IMR-90 (cell line): ENCODE results near the gene GAD2. TPM values are rescaled to one million over a fixed set of nuclear protein-coding genes. Genes with fewer than 3 reads are reported as not detected.

ENCODE experiments used
- ATAC-seq: fragments of 200-7000 bp; cut with Tn5 transposase; 2 replicates; pipeline ENCODE4 v1.9.1; 2020; ENCODE audit warnings: low read depth, mild to moderate bottlenecking, moderate library complexity
- BruUV-seq: library from RNA; stranded (reverse); fragments of 400-500 nt; replicated peaks from 2 replicates; lab custom pipeline; 2021; lab: Mats Ljungman, UMichigan
- CTCF ChIA-PET: fragments of 300-600 bp; formaldehyde crosslinking; extraction: SDS; loops from one replicate; lab custom pipeline; 2021; ENCODE audit warnings: antibody characterized with exemption; lab: Yijun Ruan, JAX
- POLR2A ChIA-PET: fragments of 300-600 bp; sonication (Branson Sonifier 250); formaldehyde crosslinking; loops from one replicate; lab custom pipeline; 2022; ENCODE audit warnings: antibody characterized with exemption; ENCODE audit not compliant: unreplicated experiment; lab: Charles Lee
- DNase-seq: peaks from one replicate; pipeline ENCODE4 v3.0.0; 2013
- H2AFZ ChIP-seq: replicated peaks from 2 replicates; pipeline ENCODE3; 2013; ENCODE audit warnings: low read length, mild to moderate bottlenecking; ENCODE audit not compliant: poor library complexity
- H2AK5ac ChIP-seq: 2 replicates; pipeline ENCODE4 v1.6.1; 2013; ENCODE audit warnings: low read depth, low read length, inconsistent platforms
- H2AK9ac ChIP-seq: replicated peaks from 2 replicates; pipeline ENCODE3; 2013; ENCODE audit warnings: mild to moderate bottlenecking, low read depth, low read length, moderate library complexity; ENCODE audit not compliant: poor library complexity
- H2BK120ac ChIP-seq: 2 replicates; pipeline ENCODE4 v1.6.1; 2013; ENCODE audit warnings: low read depth, low read length, inconsistent platforms
- H2BK15ac ChIP-seq: 3 replicates; pipeline ENCODE4 v1.6.1; 2013; ENCODE audit warnings: low read depth, low read length, inconsistent platforms
- H2BK20ac ChIP-seq: 2 replicates; pipeline ENCODE4 v1.6.1; 2013; ENCODE audit warnings: low read depth, mild to moderate bottlenecking, inconsistent platforms, low read length, moderate library complexity
- H2BK5ac ChIP-seq: 2 replicates; pipeline ENCODE4 v1.6.1; 2013; ENCODE audit warnings: mild to moderate bottlenecking, low read depth, low read length, inconsistent platforms; ENCODE audit not compliant: poor library complexity, severe bottlenecking
- H3K14ac ChIP-seq: replicated peaks from 2 replicates; pipeline ENCODE4 v1.6.1; 2013; ENCODE audit warnings: low read depth, low read length, inconsistent platforms
- H3K18ac ChIP-seq: 2 replicates; pipeline ENCODE4 v1.6.1; 2013; ENCODE audit warnings: low read depth, low read length, control low read depth
- H3K23ac ChIP-seq: 2 replicates; pipeline ENCODE4 v1.6.1; 2013; ENCODE audit warnings: low read depth, low read length, inconsistent platforms
- H3K27ac ChIP-seq: 2 replicates; pipeline ENCODE4 v1.5.1; 2013; ENCODE audit warnings: mild to moderate bottlenecking, control low read depth, low read length; ENCODE audit not compliant: insufficient read depth
- H3K27me3 ChIP-seq: 2 replicates; pipeline ENCODE4 v1.6.1; 2013; ENCODE audit warnings: low read length; ENCODE audit not compliant: control insufficient read depth, insufficient read depth
- H3K36me3 ChIP-seq: 2 replicates; pipeline ENCODE4 v1.6.1; 2013; ENCODE audit warnings: low read length, mixed read lengths; ENCODE audit not compliant: control insufficient read depth, insufficient read depth
- H3K4ac ChIP-seq: 2 replicates; pipeline ENCODE4 v1.6.1; 2013; ENCODE audit warnings: low read depth, low read length, inconsistent platforms
- H3K4me1 ChIP-seq: 2 replicates; pipeline ENCODE4 v1.6.1; 2013; ENCODE audit warnings: low read length, mixed read lengths; ENCODE audit not compliant: control insufficient read depth, insufficient read depth
- H3K4me2 ChIP-seq: 2 replicates; pipeline ENCODE4 v1.6.1; 2013; ENCODE audit warnings: low read depth, mild to moderate bottlenecking, control low read depth, low read length, moderate library complexity
- H3K4me3 ChIP-seq: 2 replicates; pipeline ENCODE4 v1.5.1; 2013; ENCODE audit warnings: low read depth, mild to moderate bottlenecking, control low read depth, low read length, moderate library complexity; ENCODE audit not compliant: insufficient read depth
- H3K56ac ChIP-seq: 2 replicates; pipeline ENCODE4 v1.6.1; 2013; ENCODE audit warnings: low read length, inconsistent platforms; ENCODE audit not compliant: insufficient read depth; ENCODE audit errors: extremely low read depth
- H3K79me1 ChIP-seq, 2 experiments: 2 replicates each; pipeline ENCODE4 v1.6.1; 2013; ENCODE audit warnings: low read length in 2 of 2, inconsistent platforms in 1 of 2, low read depth in 1 of 2
- H3K9ac ChIP-seq: 2 replicates; pipeline ENCODE4 v1.6.1; 2013; ENCODE audit warnings: low read depth, low read length, control low read depth
- H3K9me1 ChIP-seq: 2 replicates; pipeline ENCODE4 v1.6.1; 2013; ENCODE audit warnings: low read length, inconsistent platforms; ENCODE audit not compliant: insufficient read depth
- H3K9me3 ChIP-seq: 2 replicates; pipeline ENCODE4 v1.6.1; 2013; ENCODE audit warnings: low read length; ENCODE audit not compliant: control insufficient read depth, insufficient read depth
- H4K20me1 ChIP-seq: 2 replicates; pipeline ENCODE4 v1.6.1; 2013; ENCODE audit warnings: low read length, inconsistent platforms; ENCODE audit not compliant: insufficient read depth
- H4K5ac ChIP-seq: 2 replicates; pipeline ENCODE4 v1.6.1; 2013; ENCODE audit warnings: mild to moderate bottlenecking, low read depth, low read length, control low read depth
- H4K8ac ChIP-seq, 2 experiments: 2 replicates each; pipeline ENCODE4 v1.6.1; 2013; ENCODE audit warnings: low read depth in 2 of 2, low read length in 2 of 2, control low read depth in 1 of 2, inconsistent platforms in 1 of 2
- H4K91ac ChIP-seq: 2 replicates; pipeline ENCODE4 v1.6.1; 2013; ENCODE audit warnings: low read depth, low read length, inconsistent platforms; ENCODE audit not compliant: insufficient read depth
- BHLHE40 ChIP-seq: fragments of 150-350 bp; IDR thresholded peaks from 2 replicates; pipeline ENCODE4 v1.6.1; 2016; ENCODE audit warnings: mild to moderate bottlenecking, low read depth, low read length
- CEBPB ChIP-seq: IDR thresholded peaks from 2 replicates; pipeline ENCODE4 v1.6.1; 2012; ENCODE audit warnings: low read depth, low read length, improper control_type of control experiment
- CHD1 ChIP-seq: IDR thresholded peaks from 2 replicates; pipeline ENCODE4 v1.6.1; 2012; ENCODE audit warnings: low read depth, low read length, improper control_type of control experiment
- CTCF ChIP-seq: conservative IDR thresholded peaks from 2 replicates; pipeline ENCODE4 v1.5.1; 2012; ENCODE audit warnings: mild to moderate bottlenecking, low read depth, low read length, improper control_type of control experiment
- ELK1 ChIP-seq: fragments of 150-350 bp; IDR thresholded peaks from 2 replicates; pipeline ENCODE4 v1.6.1; 2016; ENCODE audit warnings: low read depth, mild to moderate bottlenecking, low read length, moderate library complexity, borderline replicate concordance
- FOS ChIP-seq: fragments of 150-350 bp; IDR thresholded peaks from 2 replicates; pipeline ENCODE4 v1.6.1; 2016; ENCODE audit warnings: low read depth, low read length
- MAFK ChIP-seq: IDR thresholded peaks from 2 replicates; pipeline ENCODE4 v1.6.1; 2012; ENCODE audit warnings: low read depth, low read length, improper control_type of control experiment
- MAZ ChIP-seq: IDR thresholded peaks from 2 replicates; pipeline ENCODE4 v1.6.1; 2012; ENCODE audit warnings: low read depth, mild to moderate bottlenecking, low read length, improper control_type of control experiment, moderate library complexity, borderline replicate concordance
- MXI1 ChIP-seq: IDR thresholded peaks from 2 replicates; pipeline ENCODE4 v1.6.1; 2012; ENCODE audit warnings: low read depth, mild to moderate bottlenecking, low read length, moderate library complexity, borderline replicate concordance
- NFE2L2 ChIP-seq: fragments of 150-350 bp; IDR thresholded peaks from 2 replicates; pipeline ENCODE4 v1.6.1; 2016; ENCODE audit warnings: low read depth, mild to moderate bottlenecking, low read length
- POLR2A ChIP-seq: IDR thresholded peaks from 2 replicates; pipeline ENCODE4 v1.6.1; 2012; ENCODE audit warnings: mild to moderate bottlenecking, low read depth, low read length
- RAD21 ChIP-seq: IDR thresholded peaks from 2 replicates; pipeline ENCODE4 v1.6.1; 2012; ENCODE audit warnings: low read length, improper control_type of control experiment
- RCOR1 ChIP-seq: IDR thresholded peaks from 2 replicates; pipeline ENCODE4 v1.6.1; 2012; ENCODE audit warnings: mild to moderate bottlenecking, low read length, improper control_type of control experiment; ENCODE audit not compliant: insufficient replicate concordance
- RFX5 ChIP-seq: IDR thresholded peaks from 2 replicates; pipeline ENCODE4 v1.8.0; 2012; ENCODE audit warnings: low read depth, mild to moderate bottlenecking, low read length, moderate library complexity
- SMC3 ChIP-seq: fragments of 150-350 bp; IDR thresholded peaks from 2 replicates; pipeline ENCODE4 v1.6.1; 2016; ENCODE audit warnings: low read depth, mild to moderate bottlenecking, antibody characterized with exemption, low read length, moderate library complexity
- USF2 ChIP-seq: fragments of 150-350 bp; IDR thresholded peaks from 2 replicates; pipeline ENCODE4 v1.6.1; 2017; ENCODE audit warnings: mild to moderate bottlenecking, antibody characterized with exemption, low read length, low read depth
- WGBS, 2 experiments: methylation state at CpG; one replicate each; pipeline versions ENCODE4 v1.1.5 to v1.1.7; 2013; ENCODE audit warnings: missing lambda C conversion rate in 2 of 2; ENCODE audit not compliant: insufficient read length in 1 of 2; ENCODE audit errors: extremely low coverage in 2 of 2; 5-methylcytosine and 5-hydroxymethylcytosine counted together
- dilution Hi-C: fragments of 300-500 bp; cut with HindIII; formaldehyde crosslinking; loops from one replicate; pipeline ENCODE4 v1.14.3; 2018; ENCODE audit warnings: low sequenced_read_pairs; ENCODE audit not compliant: unreplicated experiment
- in situ Hi-C: fragments of 300-500 bp; cut with MboI; formaldehyde crosslinking; loops from 3 replicates; pipeline ENCODE4 v1.14.3; 2019; ENCODE audit warnings: low sequenced_read_pairs, inconsistent platforms, mixed read lengths
- intact Hi-C: fragments of 100-400 bp; cut with micrococcal nuclease; formaldehyde crosslinking; loops from 2 replicates; pipeline ENCODE4 v1.10.0; 2022
- polyA plus RNA-seq, 3 experiments: library from polyadenylated mRNA; depleted of rRNA; stranded (reverse); fragments of >200 nt; gene quantifications; 2 replicates each; pipeline ENCODE4 v1.2.3, GENCODE V29; 2012; ENCODE audit warnings: low replicate concordance in 1 of 3
- total RNA-seq: library from RNA; depleted of rRNA; stranded (reverse); fragments of >200 nt; gene quantifications from 2 replicates; pipeline ENCODE4 v1.2.3, GENCODE V29; 2012

GAD2 gene
- total and polyA plus RNA-seq, 2 of the 4 experiments (the other 2 are of a cell fraction): not detected

GRCh38 chr10:26227786-26228185 lies 11.2 kb downstream of the GAD2 start:
- ChIA-PET POLR2A (no interaction called here), CTCF (no interaction called here)
- Histone ChIP-seq H3K9me3 (peaks cover 22% of the 10 kb centered on the region), H3K9me1 (no peaks in the 10 kb centered on the region), H2AK9ac (no peak overlapping the region), H3K4me2 (no peak overlapping the region), H2BK20ac (no peak overlapping the region), H3K9ac (no peak overlapping the region), H2BK15ac (no peak overlapping the region), H3K14ac (no peak overlapping the region), H3K56ac (no peak overlapping the region), H3K4ac (no peak overlapping the region), H3K27me3 (no peaks in the 10 kb centered on the region), H3K4me3 (no peak overlapping the region), H4K91ac (no peak overlapping the region), H3K27ac (no peak overlapping the region), H4K20me1 (no peaks in the 10 kb centered on the region), H3K36me3 (no peaks in the 10 kb centered on the region), H3K18ac (no peak overlapping the region), H3K4me1 (no peaks in the 10 kb centered on the region), H2BK120ac (no peak overlapping the region), H2AFZ (no peak overlapping the region), H2BK5ac (no peak overlapping the region), H3K23ac (no peak overlapping the region), H4K8ac (no peak overlapping the region), H4K5ac (no peak overlapping the region), H2AK5ac (no peak overlapping the region), H3K79me1 (no peaks in the 10 kb centered on the region)
- no peak for ATAC-seq
- intact Hi-C loops: no loop called here
- no CpG with 5 or more reads among the region's 5 CpGs for WGBS, 2 experiments
- BruUV-seq: no TSS peak
- dilution Hi-C loops: no loop called here
- no peak for DNase-seq
- TF ChIP-seq BHLHE40 (no peak), CHD1 (no peak), RCOR1 (no peak), POLR2A (no peak), RAD21 (no peak), CEBPB (no peak), CTCF (no peak), MAFK (no peak), RFX5 (no peak), NFE2L2 (no peak), MAZ (no peak), FOS (no peak), USF2 (no peak), ELK1 (no peak), SMC3 (no peak), MXI1 (no peak)
- in situ Hi-C loops: no loop called here
